ENCODE data around the gene AGTRAP. TPM values are rescaled to one million over a fixed set of nuclear protein-coding genes. Genes with fewer than 3 reads are reported as not detected.

AGTRAP gene
- total RNA-seq, 1 experiment from 2014 or later: 29.1 TPM

- DNase-seq (ENCODE audit: extremely low read depth, low read depth): no peak
These were observed 31.1 kb upstream of the AGTRAP start for GRCh38 chr1:11704691-11705475.

GRCh38 chr1:11705596-11705995 lies 30.3 kb upstream of the AGTRAP start:
- DNase-seq (ENCODE audit: extremely low read depth, low read depth): no peak

- DNase-seq (ENCODE audit: extremely low read depth, low read depth): no peak
These were observed 29.6 kb upstream of the AGTRAP start for GRCh38 chr1:11706292-11706691.

- no peak for DNase-seq (ENCODE audit: extremely low read depth, low read depth)
These were observed 28.2 kb upstream of the AGTRAP start for GRCh38 chr1:11707621-11708276.

GRCh38 chr1:11708554-11709350 lies 27.2 kb upstream of the AGTRAP start:
- no peak for DNase-seq (ENCODE audit: extremely low read depth, low read depth)

- no peak for DNase-seq (ENCODE audit: extremely low read depth, low read depth)
These were observed 24.4 kb upstream of the AGTRAP start for GRCh38 chr1:11711490-11711889.

GRCh38 chr1:11712285-11712684 lies 23.7 kb upstream of the AGTRAP start:
- no peak for DNase-seq (ENCODE audit: extremely low read depth, low read depth)

- no peak for DNase-seq (ENCODE audit: extremely low read depth, low read depth)
These were observed 22.8 kb upstream of the AGTRAP start for GRCh38 chr1:11713095-11713494.

GRCh38 chr1:11714831-11715575 lies 20.9 kb upstream of the AGTRAP start:
- DNase-seq (ENCODE audit: extremely low read depth, low read depth): no peak

- peak; percentile 44 for DNase-seq (ENCODE audit: extremely low read depth, low read depth)
These were observed 16.5 kb upstream of the AGTRAP start for GRCh38 chr1:11719313-11720032.

- no peak for DNase-seq (ENCODE audit: extremely low read depth, low read depth)
These were observed 15.9 kb upstream of the AGTRAP start for GRCh38 chr1:11720033-11720376.

GRCh38 chr1:11720525-11720924 lies 15.4 kb upstream of the AGTRAP start:
- DNase-seq (ENCODE audit: extremely low read depth, low read depth): no peak

- no peak for DNase-seq (ENCODE audit: extremely low read depth, low read depth)
These were observed 14.6 kb upstream of the AGTRAP start for GRCh38 chr1:11721311-11721710.

- DNase-seq (ENCODE audit: extremely low read depth, low read depth): no peak
These were observed 13.4 kb upstream of the AGTRAP start for GRCh38 chr1:11722538-11722937.

GRCh38 chr1:11725616-11726015 lies 10.3 kb upstream of the AGTRAP start:
- DNase-seq (ENCODE audit: extremely low read depth, low read depth): no peak

- DNase-seq (ENCODE audit: extremely low read depth, low read depth): no peak
These were observed 8.8 kb upstream of the AGTRAP start for GRCh38 chr1:11727119-11727518.

GRCh38 chr1:11728126-11728806 lies 7.7 kb upstream of the AGTRAP start:
- no peak for DNase-seq (ENCODE audit: extremely low read depth, low read depth)

- DNase-seq (ENCODE audit: extremely low read depth, low read depth): no peak
These were observed 6.8 kb upstream of the AGTRAP start for GRCh38 chr1:11729155-11729497.

GRCh38 chr1:11729498-11730428 lies 6.2 kb upstream of the AGTRAP start:
- DNase-seq (ENCODE audit: extremely low read depth, low read depth): no peak
